Loucy (cell line): ENCODE data around the gene SCYL2.

Experiments
- H2AFZ ChIP-seq: fragments of 200-600 bp; sonication (generic); 2 replicates; pipeline ENCODE4 v1.6.0; 2016; ENCODE audit warnings: antibody characterized with exemption, mild to moderate bottlenecking, low read length, moderate library complexity
- H3F3A ChIP-seq: fragments of 200-600 bp; 2 replicates; pipeline ENCODE4 v1.6.0; 2016; ENCODE audit warnings: antibody characterized with exemption, low read depth, mild to moderate bottlenecking
- H3K27me3 ChIP-seq: fragments of 200-600 bp; sonication (generic); 2 replicates; pipeline ENCODE4 v1.6.1; 2014; ENCODE audit warnings: low read length, mild to moderate bottlenecking; ENCODE audit not compliant: insufficient read depth, poor library complexity, severe bottlenecking
- H3K36me3 ChIP-seq: fragments of 200-600 bp; sonication (generic); 2 replicates; pipeline ENCODE4 v1.6.1; 2016; ENCODE audit warnings: low read length; ENCODE audit not compliant: insufficient read depth
- H3K4me1 ChIP-seq: fragments of 200-600 bp; sonication (generic); 2 replicates; pipeline ENCODE4 v1.5.1; 2014; ENCODE audit warnings: low read length, mild to moderate bottlenecking; ENCODE audit not compliant: insufficient read depth, poor library complexity, severe bottlenecking
- H3K4me2 ChIP-seq: fragments of 200-600 bp; sonication (generic); 2 replicates; pipeline ENCODE4 v1.6.0; 2014; ENCODE audit warnings: antibody characterized with exemption, low read length, low read depth, mild to moderate bottlenecking; ENCODE audit not compliant: poor library complexity, severe bottlenecking
- H3K4me3 ChIP-seq: fragments of 200-600 bp; sonication (generic); 2 replicates; pipeline ENCODE4 v1.5.1; 2014; ENCODE audit warnings: low read length, mild to moderate bottlenecking, mixed read lengths; ENCODE audit not compliant: poor library complexity, severe bottlenecking
- H3K79me2 ChIP-seq: fragments of 200-600 bp; sonication (generic); 2 replicates; pipeline ENCODE4 v1.6.1; 2014; ENCODE audit warnings: low read length; ENCODE audit not compliant: insufficient read depth
- H3K9ac ChIP-seq: fragments of 200-600 bp; sonication (generic); 2 replicates; pipeline ENCODE4 v1.6.0; 2014; ENCODE audit warnings: mild to moderate bottlenecking, low read depth, low read length, moderate library complexity; ENCODE audit not compliant: poor library complexity, severe bottlenecking
- H3K9me2 ChIP-seq: fragments of 200-600 bp; sonication (generic); replicated peaks from 2 replicates; pipeline ENCODE4 v1.6.1; 2016; ENCODE audit warnings: low read depth, low read length, mixed read lengths
- H3K9me3 ChIP-seq: fragments of 200-600 bp; sonication (generic); 2 replicates; pipeline ENCODE4 v1.6.1; 2014; ENCODE audit warnings: mild to moderate bottlenecking, antibody characterized with exemption, low read length, low read depth; ENCODE audit not compliant: insufficient read depth
- H4K20me1 ChIP-seq: fragments of 200-600 bp; sonication (generic); 2 replicates; pipeline ENCODE4 v1.6.0; 2014; ENCODE audit warnings: antibody characterized with exemption, low read length, mild to moderate bottlenecking; ENCODE audit not compliant: insufficient read depth, poor library complexity, severe bottlenecking
- EZH2phosphoT487 ChIP-seq: fragments of 200-600 bp; IDR thresholded peaks from 2 replicates; pipeline ENCODE4 v1.6.1; 2018; ENCODE audit warnings: antibody characterized with exemption, mild to moderate bottlenecking, moderate library complexity, borderline replicate concordance
- TF ChIP-seq, protein P1 (sequence below): fragments of 200-600 bp; sonication (generic); conservative IDR thresholded peaks from 2 replicates; pipeline ENCODE4 v1.5.1; 2014; ENCODE audit warnings: mild to moderate bottlenecking, antibody characterized with exemption, low read length

The SCYL2 gene

DNA sequence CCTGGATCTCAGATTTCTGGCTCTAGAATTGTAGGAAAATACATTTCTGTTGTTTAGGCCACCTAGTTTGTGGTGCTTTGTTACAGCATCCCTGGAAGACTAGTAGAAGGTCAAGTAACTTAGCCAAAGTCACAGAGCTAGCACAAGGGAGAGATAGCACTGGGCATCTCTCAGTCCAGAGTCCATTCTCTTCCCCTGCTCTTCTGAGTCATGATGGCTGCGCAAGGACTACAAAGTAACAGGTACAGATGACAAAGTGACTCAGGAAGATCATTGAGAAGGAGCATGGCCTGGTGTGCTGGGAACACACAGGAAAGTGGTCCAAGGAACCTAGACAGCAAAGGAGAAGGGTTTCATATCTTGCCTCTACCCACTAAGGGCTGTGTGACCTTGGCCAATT lies 109.2 kb downstream of the SCYL2 start:
- Histone ChIP-seq H3K27me3 (no peaks in the 10 kb centered on the region), H3K4me2 (no peak overlapping the region), H3K4me1 (no peaks in the 10 kb centered on the region), H3K9me3 (no peaks in the 10 kb centered on the region), H3K79me2 (no peaks in the 10 kb centered on the region), H3F3A (no peaks in the 10 kb centered on the region), H2AFZ (no peak overlapping the region), H3K9ac (no peak overlapping the region), H3K9me2 (no peaks in the 10 kb centered on the region), H3K4me3 (no peak overlapping the region), H4K20me1 (no peaks in the 10 kb centered on the region), H3K36me3 (no peaks in the 10 kb centered on the region)
- no peak for TF ChIP-seq EZH2phosphoT487
- TF ChIP-seq, protein P1, sequence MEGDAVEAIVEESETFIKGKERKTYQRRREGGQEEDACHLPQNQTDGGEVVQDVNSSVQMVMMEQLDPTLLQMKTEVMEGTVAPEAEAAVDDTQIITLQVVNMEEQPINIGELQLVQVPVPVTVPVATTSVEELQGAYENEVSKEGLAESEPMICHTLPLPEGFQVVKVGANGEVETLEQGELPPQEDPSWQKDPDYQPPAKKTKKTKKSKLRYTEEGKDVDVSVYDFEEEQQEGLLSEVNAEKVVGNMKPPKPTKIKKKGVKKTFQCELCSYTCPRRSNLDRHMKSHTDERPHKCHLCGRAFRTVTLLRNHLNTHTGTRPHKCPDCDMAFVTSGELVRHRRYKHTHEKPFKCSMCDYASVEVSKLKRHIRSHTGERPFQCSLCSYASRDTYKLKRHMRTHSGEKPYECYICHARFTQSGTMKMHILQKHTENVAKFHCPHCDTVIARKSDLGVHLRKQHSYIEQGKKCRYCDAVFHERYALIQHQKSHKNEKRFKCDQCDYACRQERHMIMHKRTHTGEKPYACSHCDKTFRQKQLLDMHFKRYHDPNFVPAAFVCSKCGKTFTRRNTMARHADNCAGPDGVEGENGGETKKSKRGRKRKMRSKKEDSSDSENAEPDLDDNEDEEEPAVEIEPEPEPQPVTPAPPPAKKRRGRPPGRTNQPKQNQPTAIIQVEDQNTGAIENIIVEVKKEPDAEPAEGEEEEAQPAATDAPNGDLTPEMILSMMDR: no peak

DNA sequence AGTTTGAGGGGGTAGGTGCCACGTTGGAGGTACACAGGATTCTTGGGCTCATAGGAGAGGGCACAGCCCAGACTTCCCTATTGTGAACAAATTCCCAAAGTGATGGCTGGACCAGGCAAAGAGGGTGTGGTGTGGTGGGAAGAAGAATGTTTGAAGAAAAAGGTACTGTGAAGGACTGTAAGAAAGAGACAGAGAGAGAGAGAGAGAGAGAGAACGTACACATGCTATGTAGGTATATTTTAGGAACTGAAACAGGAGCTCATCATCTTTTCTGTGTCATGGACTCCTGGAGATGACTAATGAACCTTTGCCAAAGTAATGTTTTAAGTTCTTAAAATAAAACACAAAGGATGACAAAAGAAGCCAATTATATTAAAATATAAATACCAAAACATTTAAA lies 114.4 kb downstream of the SCYL2 start:
- H3K27me3 ChIP-seq: no peaks in the 10 kb centered on the region
- H3K4me1 ChIP-seq: no peaks in the 10 kb centered on the region
- no peak overlapping the region for H3K4me3 ChIP-seq
- H4K20me1 ChIP-seq: no peaks in the 10 kb centered on the region
- no peak overlapping the region for H3K4me2 ChIP-seq
- TF ChIP-seq, protein P1: no peak
- TF ChIP-seq EZH2phosphoT487: no peak
- no peak overlapping the region for H3K9ac ChIP-seq
- H3K9me3 ChIP-seq: no peaks in the 10 kb centered on the region
- no peaks in the 10 kb centered on the region for H3K36me3 ChIP-seq
- H3K79me2 ChIP-seq: no peaks in the 10 kb centered on the region
- H3K9me2 ChIP-seq: no peaks in the 10 kb centered on the region
- no peak overlapping the region for H2AFZ ChIP-seq
- no peaks in the 10 kb centered on the region for H3F3A ChIP-seq

DNA sequence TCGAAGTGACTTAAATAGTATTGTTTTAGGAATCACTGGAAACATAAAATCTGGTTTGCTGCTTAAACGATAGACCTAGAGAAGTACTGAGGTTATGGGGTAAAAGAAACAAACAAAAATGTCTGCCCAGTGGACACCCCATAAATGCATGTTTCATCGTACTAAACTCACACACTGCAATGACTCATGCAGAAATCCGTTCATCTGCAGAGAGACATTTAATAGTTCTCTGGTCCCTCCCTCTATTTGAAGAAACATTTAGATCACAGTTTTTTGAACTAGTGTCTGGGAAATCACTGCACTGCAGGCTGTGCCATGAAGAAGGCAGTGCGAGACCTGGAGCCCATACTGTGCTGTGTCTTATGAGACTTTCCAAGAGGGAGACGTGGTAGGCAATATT lies 115.4 kb downstream of the SCYL2 start:
- H4K20me1 ChIP-seq: no peaks in the 10 kb centered on the region
- no peak for TF ChIP-seq EZH2phosphoT487
- TF ChIP-seq, protein P1: no peak
- H3K79me2 ChIP-seq: no peaks in the 10 kb centered on the region
- H3K4me3 ChIP-seq: no peak overlapping the region
- H3K9ac ChIP-seq: no peak overlapping the region
- no peak overlapping the region for H3K4me2 ChIP-seq
- H3K9me3 ChIP-seq: no peaks in the 10 kb centered on the region
- H3K27me3 ChIP-seq: no peaks in the 10 kb centered on the region
- H2AFZ ChIP-seq: no peak overlapping the region
- H3K4me1 ChIP-seq: no peaks in the 10 kb centered on the region
- no peaks in the 10 kb centered on the region for H3K9me2 ChIP-seq
- H3F3A ChIP-seq: no peaks in the 10 kb centered on the region
- no peaks in the 10 kb centered on the region for H3K36me3 ChIP-seq
